Activated CD4-positive, alpha-beta T cell treated with anti-CD3 and anti-CD28 coated beads for 4 hours (primary cell): ENCODE data around the gene EHBP1L1.
A peak's percentile ranks its signal among the peaks of the same experiment; 100 is the strongest.

Experiments used
- DNase-seq, 2 donors: peaks; one replicate each; pipeline ENCODE4 v3.0.0-alpha.2; 2020

EHBP1L1 gene

GRCh38 chr11:65639623-65640482 is 64.0 kb downstream of the EHBP1L1 start:
- DNase-seq: peak; percentile 42 to 58

GRCh38 chr11:65640483-65641296 is 64.8 kb downstream of the EHBP1L1 start:
- peak in 1 of 2 donors; percentile 36 for DNase-seq

GRCh38 chr11:65641297-65642013 is 65.6 kb downstream of the EHBP1L1 start:
- no peak for DNase-seq
